Measurements from ENCODE around the gene ADCY7. TPM values are rescaled to one million over a fixed set of nuclear protein-coding genes. Genes with fewer than 3 reads are reported as not detected.

ADCY7 gene
- total RNA-seq, 1 experiment from 2014 or later: 27.1 TPM

- H3K27me3 ChIP-seq: no peaks in the 10 kb centered on the region
- H3K27ac ChIP-seq: no peak overlapping the region
- H3K36me3 ChIP-seq: no peaks in the 10 kb centered on the region
- no peak for DNase-seq
- no peaks in the 10 kb centered on the region for H3K9me3 ChIP-seq (replicated peaks)
- peaks cover 31% of the 10 kb centered on the region for H3K4me1 ChIP-seq
- H3K4me3 ChIP-seq: no peak overlapping the region
Observed at GRCh38 chr16:50256604-50257003, 9.7 kb upstream of the ADCY7 start.

DNA sequence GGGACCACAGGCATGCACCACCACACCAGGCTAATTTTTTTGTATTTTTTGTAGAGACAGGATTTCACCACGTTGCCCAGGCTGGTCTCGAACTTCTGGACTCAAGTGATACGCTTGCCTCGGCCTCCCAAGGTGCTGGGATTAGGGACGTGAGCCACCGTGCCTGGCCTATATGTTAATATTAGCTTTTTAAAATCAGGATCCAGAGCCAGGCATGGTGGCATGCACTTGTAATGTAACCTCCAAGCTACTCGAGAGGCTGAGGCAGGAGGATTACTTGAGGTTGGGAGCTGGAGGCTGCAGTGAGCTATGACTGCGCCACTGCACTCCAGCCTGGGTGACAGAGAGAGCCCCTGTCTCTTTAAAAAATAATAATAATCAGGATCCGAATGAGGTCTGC, 8.5 kb upstream of the ADCY7 start:
- no peak overlapping the region; the same call in 1 of the 2 replicates for H3K27ac ChIP-seq
- no peaks in the 10 kb centered on the region for H3K27me3 ChIP-seq
- no peak overlapping the region for H3K4me3 ChIP-seq
- no peak for DNase-seq
- peaks cover 31% of the 10 kb centered on the region for H3K4me1 ChIP-seq
- no peaks in the 10 kb centered on the region for H3K9me3 ChIP-seq (replicated peaks)
- no peaks in the 10 kb centered on the region for H3K36me3 ChIP-seq

GRCh38 chr16:50259334-50260205, 6.8 kb upstream of the ADCY7 start:
- Histone ChIP-seq H3K27ac (peak overlapping the region; percentile 91), H3K4me3 (peak overlapping the region; percentile 18), H3K9me3 (replicated peaks) (no peaks in the 10 kb centered on the region), H3K27me3 (no peaks in the 10 kb centered on the region), H3K4me1 (peaks cover 25% of the 10 kb centered on the region), H3K36me3 (no peaks in the 10 kb centered on the region)
- peak; percentile 98 to 99 for DNase-seq

DNA sequence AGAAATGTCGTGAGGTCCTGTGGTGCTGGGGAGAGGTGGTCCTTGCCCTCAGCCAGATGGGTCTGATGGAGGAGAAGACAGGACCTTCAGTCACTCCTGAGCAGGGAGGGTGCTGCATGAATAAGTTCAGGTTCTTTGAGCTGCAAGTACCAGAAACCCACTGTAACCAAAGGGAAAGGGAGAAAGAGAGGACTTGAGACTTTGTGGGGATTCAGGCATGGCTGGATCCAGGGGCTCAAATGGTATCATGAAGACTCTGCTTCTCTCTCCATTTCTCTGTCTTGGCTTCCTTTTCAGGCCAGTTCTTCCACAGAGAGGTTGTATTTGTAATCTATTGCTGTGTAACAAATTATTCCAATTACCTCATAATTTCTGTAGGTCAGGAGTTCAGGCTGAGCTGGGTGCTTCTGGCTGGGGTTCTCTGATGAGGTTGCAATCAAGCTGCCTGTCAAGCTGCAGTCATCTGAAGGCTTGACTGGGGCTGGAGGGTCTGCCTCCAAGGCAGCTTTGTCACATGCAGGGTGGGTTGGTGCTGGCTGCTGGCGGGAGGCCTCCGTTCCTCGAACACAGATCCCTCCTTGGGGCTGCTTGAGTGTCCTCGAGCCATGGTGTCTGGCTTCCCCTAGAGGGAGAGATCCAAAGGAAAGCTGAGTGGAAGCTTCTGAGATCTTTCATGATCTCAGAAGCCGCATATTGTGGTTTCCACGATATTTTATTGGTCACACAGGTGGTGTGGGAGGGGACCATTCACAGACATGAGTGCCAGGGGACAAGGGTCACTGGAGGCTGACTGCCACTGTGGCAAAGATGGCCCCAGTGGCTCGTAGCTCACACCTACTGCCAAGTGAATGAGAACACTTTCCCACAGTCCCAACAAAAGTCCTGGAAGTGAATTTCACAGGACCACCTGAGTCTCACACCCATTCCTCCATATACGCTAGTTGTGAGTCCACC, 5.9 kb upstream of the ADCY7 start:
- peak overlapping the region; percentile 17 for H3K4me3 ChIP-seq
- H3K9me3 ChIP-seq (replicated peaks): no peaks in the 10 kb centered on the region
- peaks cover 31% of the 10 kb centered on the region for H3K4me1 ChIP-seq
- H3K27ac ChIP-seq: peak overlapping the region; percentile 91
- H3K36me3 ChIP-seq: no peaks in the 10 kb centered on the region
- no peak for DNase-seq
- no peaks in the 10 kb centered on the region for H3K27me3 ChIP-seq

GRCh38 chr16:50261160-50261706, 5.1 kb upstream of the ADCY7 start:
- H3K9me3 ChIP-seq (replicated peaks): no peaks in the 10 kb centered on the region
- peaks cover 38% of the 10 kb centered on the region for H3K4me1 ChIP-seq
- H3K4me3 ChIP-seq: no peak overlapping the region
- no peaks in the 10 kb centered on the region for H3K27me3 ChIP-seq
- no peaks in the 10 kb centered on the region for H3K36me3 ChIP-seq
- no peak for DNase-seq
- no peak overlapping the region for H3K27ac ChIP-seq

DNA sequence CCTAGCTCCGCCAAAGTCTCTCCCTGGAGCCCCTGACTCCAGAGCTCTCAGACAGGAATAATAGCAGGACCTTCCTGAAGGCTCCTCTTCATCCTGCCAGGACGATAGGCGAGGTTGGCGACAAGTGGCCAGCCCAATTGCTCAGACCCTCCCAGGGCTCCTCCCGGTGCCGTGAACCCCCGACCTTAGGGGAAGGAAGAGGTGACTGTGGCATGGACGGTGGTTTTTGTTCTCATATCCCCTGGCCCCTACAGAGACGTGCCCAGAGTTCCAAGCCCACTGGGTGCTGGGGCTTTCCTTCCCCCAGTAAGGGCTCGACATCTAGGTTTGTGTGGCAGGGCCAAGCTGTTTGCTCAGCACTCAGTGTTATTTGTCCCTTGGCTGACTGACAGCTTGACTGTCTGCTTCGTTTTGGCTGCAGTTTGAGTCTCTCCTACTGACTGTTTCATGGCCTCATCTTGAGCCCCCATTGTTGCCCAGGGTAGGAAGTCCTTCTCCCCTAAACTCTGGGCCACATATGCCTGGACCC, 4.6 kb upstream of the ADCY7 start:
- Histone ChIP-seq H3K4me3 (no peak overlapping the region), H3K27me3 (no peaks in the 10 kb centered on the region), H3K4me1 (peaks cover 38% of the 10 kb centered on the region), H3K9me3 (replicated peaks) (no peaks in the 10 kb centered on the region), H3K27ac (no peak overlapping the region), H3K36me3 (no peaks in the 10 kb centered on the region)
- no peak for DNase-seq

DNA sequence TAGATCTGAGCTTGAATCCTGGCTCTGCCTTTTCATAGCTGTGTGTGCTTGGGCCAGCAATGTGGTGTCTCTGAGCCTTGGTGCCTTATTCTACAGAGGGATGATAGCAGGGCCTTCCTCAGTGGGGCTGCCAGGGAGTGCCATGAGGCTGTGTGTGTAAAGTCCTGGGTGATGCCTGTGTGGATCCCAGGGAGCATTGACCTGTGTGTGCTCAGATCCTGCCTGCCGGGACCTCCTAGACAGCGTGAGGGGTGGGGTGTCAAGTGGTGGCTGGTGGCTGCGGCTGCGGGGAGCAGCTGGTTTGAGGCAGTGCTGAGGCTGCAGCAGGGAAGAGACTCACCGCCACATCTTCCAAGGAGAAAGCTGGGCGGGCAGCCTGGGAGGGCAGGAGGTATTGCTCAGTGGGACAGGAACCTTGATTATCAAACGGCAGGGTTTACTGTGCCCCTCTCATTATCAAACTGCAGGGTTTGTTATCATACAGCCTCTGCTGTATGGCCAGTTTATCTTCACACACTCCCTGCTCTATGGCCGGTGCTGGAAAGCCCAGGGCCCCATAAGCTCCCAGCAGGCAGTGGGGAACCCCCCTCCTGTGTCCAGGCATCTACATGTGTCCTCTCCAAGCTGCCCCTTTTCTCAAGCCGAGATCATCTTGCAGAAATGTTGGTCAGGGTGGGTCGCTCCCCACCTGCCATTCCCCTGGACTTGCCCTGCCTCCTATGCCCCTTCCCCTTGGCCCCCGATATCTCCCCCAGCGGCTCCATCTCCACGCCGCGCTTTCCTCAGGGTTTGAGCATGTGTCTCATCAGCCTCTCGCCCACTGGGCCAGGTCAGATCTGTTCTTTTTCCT, 3.1 kb upstream of the ADCY7 start:
- no peak overlapping the region for H3K27ac ChIP-seq
- no peaks in the 10 kb centered on the region for H3K27me3 ChIP-seq
- no peaks in the 10 kb centered on the region for H3K36me3 ChIP-seq
- no peaks in the 10 kb centered on the region for H3K9me3 ChIP-seq (replicated peaks)
- H3K4me1 ChIP-seq: peaks cover 48% of the 10 kb centered on the region
- H3K4me3 ChIP-seq: no peak overlapping the region
- DNase-seq: peak in 1 of 2 experiments; percentile 44

DNA sequence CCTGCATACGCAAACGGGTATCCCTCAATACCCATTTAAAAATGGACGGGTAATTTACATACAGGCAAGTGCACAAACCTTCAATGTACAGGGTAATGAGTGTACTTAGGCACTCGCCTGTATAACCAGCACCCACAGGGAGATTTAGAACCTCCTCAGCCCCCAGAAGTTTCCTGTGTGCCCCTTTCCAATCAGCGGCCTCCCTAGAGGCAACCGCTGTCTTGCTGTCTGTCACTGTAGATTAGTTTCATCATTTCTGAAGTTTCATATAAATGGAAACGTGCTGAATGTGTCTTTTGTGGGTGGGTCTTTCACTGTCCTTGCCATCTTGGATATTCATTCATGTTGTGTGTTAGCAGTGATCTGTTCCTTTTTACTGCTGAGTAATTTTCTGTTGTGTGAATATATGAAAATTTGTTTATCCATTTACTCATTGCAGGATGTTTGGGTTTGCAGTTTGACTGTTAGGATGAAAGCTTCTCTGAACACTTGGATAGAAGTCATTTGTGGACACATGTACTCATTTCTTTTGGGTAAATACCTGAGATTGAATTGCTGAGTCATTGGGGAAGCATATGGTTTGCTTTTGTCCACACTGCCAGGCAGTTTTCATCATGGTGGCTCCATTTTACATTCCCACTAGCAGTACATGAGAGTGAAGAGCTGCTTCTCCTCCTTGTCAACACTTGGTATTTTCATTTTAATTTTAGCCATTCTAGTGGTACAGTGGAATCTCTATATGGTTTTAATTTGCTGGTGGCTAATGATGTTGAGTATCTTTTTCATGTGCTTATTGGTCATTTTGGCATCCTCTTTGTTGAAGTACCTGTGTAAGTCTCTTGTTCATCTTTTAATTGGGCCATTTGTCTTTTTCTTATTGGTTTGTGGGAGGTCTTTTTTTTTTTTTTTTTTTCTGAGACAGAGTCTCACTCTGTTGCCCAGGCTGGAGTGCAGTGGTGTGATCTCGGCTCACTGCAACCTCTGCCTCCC, 2.1 kb upstream of the ADCY7 start:
- Histone ChIP-seq H3K4me3 (no peak overlapping the region), H3K4me1 (peaks cover 45% of the 10 kb centered on the region), H3K27me3 (no peaks in the 10 kb centered on the region), H3K27ac (no peak overlapping the region), H3K9me3 (replicated peaks) (no peaks in the 10 kb centered on the region), H3K36me3 (no peaks in the 10 kb centered on the region)
- no peak for DNase-seq

DNA sequence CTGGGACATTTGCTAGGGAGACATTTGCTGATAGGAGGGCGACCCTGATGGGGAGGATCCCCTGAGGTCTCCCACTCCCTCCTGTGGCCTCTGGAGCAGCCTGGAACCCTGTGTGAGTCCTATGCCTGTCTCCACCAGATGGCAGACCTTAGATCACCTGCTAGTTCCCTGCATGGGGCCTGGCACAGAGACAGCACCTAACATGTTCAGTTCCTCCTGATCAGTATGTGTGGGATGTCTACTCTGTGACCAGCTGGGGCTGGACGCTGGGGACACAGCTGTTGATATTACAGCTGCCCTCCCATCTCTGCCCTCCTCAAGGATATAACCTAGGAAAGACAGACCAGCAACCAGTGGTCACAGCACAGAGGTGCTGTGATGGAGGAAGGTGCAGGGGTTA, 1.1 kb upstream of the ADCY7 start:
- no peaks in the 10 kb centered on the region for H3K36me3 ChIP-seq
- H3K27ac ChIP-seq: peak overlapping the region; percentile 93
- H3K4me1 ChIP-seq: peaks cover 39% of the 10 kb centered on the region
- H3K9me3 ChIP-seq (replicated peaks): no peaks in the 10 kb centered on the region
- H3K27me3 ChIP-seq: no peaks in the 10 kb centered on the region
- H3K4me3 ChIP-seq: no peak overlapping the region
- DNase-seq: peak; percentile 72 to 82

DNA sequence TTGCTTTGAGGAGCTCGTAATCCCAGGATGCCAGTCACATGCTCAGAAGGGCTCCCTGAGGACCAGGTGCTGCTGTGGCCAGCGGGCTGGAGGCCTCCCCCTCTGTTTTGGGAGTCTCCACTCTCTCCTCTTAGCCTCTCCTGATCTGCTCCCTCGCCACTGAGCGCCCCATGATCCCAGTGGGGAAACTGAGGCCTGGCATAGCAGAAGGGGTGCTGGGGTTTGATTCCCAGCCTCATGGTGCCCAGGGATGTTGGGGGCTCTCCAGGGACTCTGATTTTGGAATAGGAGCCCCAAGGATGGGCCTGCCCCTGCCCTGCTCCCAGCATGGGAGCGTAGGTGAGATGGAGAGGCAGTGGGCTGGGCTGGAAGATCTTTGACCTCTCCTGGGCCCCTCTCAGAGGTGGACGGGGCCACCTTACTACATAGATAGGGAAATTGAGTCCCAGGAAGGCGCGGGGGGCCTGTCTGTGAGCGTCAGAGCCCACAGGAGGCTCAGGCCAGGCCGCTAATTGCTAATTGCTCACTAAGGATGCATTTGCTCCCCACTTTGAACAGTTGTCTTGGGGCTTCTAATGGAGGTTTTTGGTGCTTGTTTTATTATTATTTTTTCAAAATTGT, 525 bp upstream of the ADCY7 start:
- H3K36me3 ChIP-seq: no peaks in the 10 kb centered on the region
- H3K4me3 ChIP-seq: peak overlapping the region; percentile 61
- no peaks in the 10 kb centered on the region for H3K27me3 ChIP-seq
- peaks cover 39% of the 10 kb centered on the region for H3K4me1 ChIP-seq
- DNase-seq: no peak
- H3K9me3 ChIP-seq (replicated peaks): no peaks in the 10 kb centered on the region
- H3K27ac ChIP-seq: peak overlapping the region; percentile 93

GRCh38 chr16:50267151-50267631, 840 bp downstream of the ADCY7 start:
- H3K27me3 ChIP-seq: no peaks in the 10 kb centered on the region
- H3K9me3 ChIP-seq (replicated peaks): no peaks in the 10 kb centered on the region
- peaks cover 39% of the 10 kb centered on the region for H3K4me1 ChIP-seq
- peak in 1 of 2 experiments; percentile 53 for DNase-seq
- peak overlapping the region; percentile 61 for H3K4me3 ChIP-seq
- H3K36me3 ChIP-seq: no peaks in the 10 kb centered on the region
- peak overlapping the region; percentile 93 for H3K27ac ChIP-seq

GRCh38 chr16:50267651-50268050, 1.3 kb downstream of the ADCY7 start:
- peaks cover 39% of the 10 kb centered on the region for H3K4me1 ChIP-seq
- no peak for DNase-seq
- H3K9me3 ChIP-seq (replicated peaks): no peaks in the 10 kb centered on the region
- no peaks in the 10 kb centered on the region for H3K36me3 ChIP-seq
- no peaks in the 10 kb centered on the region for H3K27me3 ChIP-seq
- H3K27ac ChIP-seq: no peak overlapping the region
- H3K4me3 ChIP-seq: no peak overlapping the region

Data from SJCRH30 (cell line).